ENCODE results near the gene UBE3C.

GRCh38 chr7:157205438-157205837, 66.7 kb downstream of the UBE3C start:
- no peak for TF ChIP-seq GATA2 (IDR thresholded peaks at IDR 0.05; ENCODE audit: low read depth, low read length)
- TF ChIP-seq GATA3 (IDR thresholded peaks at IDR 0.05; ENCODE audit: low read depth, low read length) = no peak
